Parathyroid adenoma (tissue), 2 donors: ENCODE results near the gene SLC22A23.
A peak's percentile ranks its signal among the peaks of the same experiment; 100 is the strongest.

Source experiments
- H2AFZ ChIP-seq: fragments of 300-600 bp; sonication (generic); one replicate; pipeline ENCODE4 v1.7.0; 2017; ENCODE audit warnings: antibody characterized with exemption, mild to moderate bottlenecking
- H3K27ac ChIP-seq: fragments of 300-600 bp; sonication (generic); one replicate; pipeline ENCODE4 v1.7.0; 2017
- H3K27me3 ChIP-seq: fragments of 300-600 bp; sonication (generic); one replicate; pipeline ENCODE4 v1.7.0; 2017; ENCODE audit warnings: low read length; ENCODE audit not compliant: control insufficient read depth, insufficient read depth
- H3K36me3 ChIP-seq: fragments of 300-600 bp; sonication (generic); one replicate; pipeline ENCODE4 v1.7.0; 2017; ENCODE audit warnings: low read length; ENCODE audit not compliant: control insufficient read depth, insufficient read depth
- H3K4me1 ChIP-seq: fragments of 300-600 bp; sonication (generic); one replicate; pipeline ENCODE4 v1.7.0; 2017; ENCODE audit warnings: control low read depth
- H3K4me2 ChIP-seq: fragments of 300-600 bp; sonication (generic); one replicate; pipeline ENCODE4 v1.7.0; 2017; ENCODE audit warnings: low read length
- H3K4me3 ChIP-seq: fragments of 300-600 bp; sonication (generic); one replicate; pipeline ENCODE4 v1.7.0; 2017; ENCODE audit warnings: low read depth, low read length
- H3K79me2 ChIP-seq: fragments of 300-600 bp; sonication (generic); one replicate; pipeline ENCODE4 v1.7.0; 2017; ENCODE audit warnings: control low read depth
- H3K9ac ChIP-seq: fragments of 300-600 bp; sonication (generic); one replicate; pipeline ENCODE4 v1.7.0; 2017; ENCODE audit warnings: mild to moderate bottlenecking
- H3K9me3 ChIP-seq: fragments of 300-600 bp; sonication (generic); one replicate; pipeline ENCODE4 v1.7.0; 2017; ENCODE audit warnings: low read length; ENCODE audit not compliant: control insufficient read depth
- CTCF ChIP-seq: fragments of 300-600 bp; sonication (generic); IDR thresholded peaks from one replicate; pipeline ENCODE4 v1.7.0; 2017; ENCODE audit warnings: antibody characterized with exemption, mild to moderate bottlenecking
- donor health status: primary hyperparathyroidism.

Gene SLC22A23

DNA sequence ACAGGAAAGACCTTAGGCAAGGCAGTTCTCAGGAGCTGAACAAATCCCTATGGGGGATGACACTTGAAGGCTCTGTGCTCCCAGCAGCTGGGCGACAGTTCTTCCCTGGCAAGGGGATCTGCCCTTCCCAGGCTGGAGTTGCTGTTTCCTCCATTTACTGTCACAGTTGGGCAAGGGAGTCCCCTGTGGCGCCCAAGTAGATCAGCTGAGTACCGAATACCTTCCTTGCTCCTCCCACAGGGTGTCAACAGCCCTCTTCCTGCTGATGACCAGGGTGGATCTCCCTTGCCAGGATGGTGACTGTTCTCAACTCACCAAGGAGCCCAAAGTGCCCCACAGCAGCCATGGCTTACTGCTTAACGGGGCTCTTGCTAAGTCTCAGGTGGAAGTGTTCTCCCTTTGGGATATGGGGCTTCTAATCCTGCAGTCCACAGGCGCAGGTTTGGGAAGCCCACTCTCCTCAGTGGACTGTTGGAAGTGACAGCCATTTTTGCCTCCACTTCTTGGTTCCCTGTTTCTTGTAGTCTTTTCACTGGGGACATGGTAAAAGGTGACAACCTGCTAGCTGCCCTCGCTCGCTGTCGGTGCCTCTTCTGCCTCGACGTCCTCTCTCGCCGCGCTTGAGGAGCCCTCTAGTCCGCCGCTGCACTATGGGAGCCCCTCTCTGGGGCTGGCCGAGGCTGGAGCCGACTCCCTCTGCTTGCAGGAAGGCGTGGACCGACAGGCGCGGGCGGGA, 203.8 kb downstream of the SLC22A23 start:
- H3K27me3 ChIP-seq: no peaks in the 10 kb centered on the region
- no peak overlapping the region for H2AFZ ChIP-seq
- H3K79me2 ChIP-seq: no peaks in the 10 kb centered on the region
- H3K9ac ChIP-seq: no peak overlapping the region
- no peak overlapping the region for H3K4me2 ChIP-seq
- no peak for TF ChIP-seq CTCF
- peaks cover 5% of the 10 kb centered on the region for H3K4me1 ChIP-seq
- no peak overlapping the region for H3K27ac ChIP-seq
- no peak overlapping the region for H3K4me3 ChIP-seq
- no peaks in the 10 kb centered on the region for H3K9me3 ChIP-seq
- no peaks in the 10 kb centered on the region for H3K36me3 ChIP-seq

GRCh38 chr6:3252369-3252768, 204.5 kb downstream of the SLC22A23 start:
- TF ChIP-seq CTCF: no peak
- Histone ChIP-seq H3K9me3 (no peaks in the 10 kb centered on the region), H3K9ac (no peak overlapping the region), H2AFZ (no peak overlapping the region), H3K4me2 (no peak overlapping the region), H3K27ac (no peak overlapping the region), H3K79me2 (no peaks in the 10 kb centered on the region), H3K36me3 (no peaks in the 10 kb centered on the region), H3K4me1 (peaks cover 5% of the 10 kb centered on the region), H3K4me3 (no peak overlapping the region), H3K27me3 (no peaks in the 10 kb centered on the region)

- no peak overlapping the region for H3K27ac ChIP-seq
These were observed 205.2 kb downstream of the SLC22A23 start for GRCh38 chr6:3251462-3252314.

DNA sequence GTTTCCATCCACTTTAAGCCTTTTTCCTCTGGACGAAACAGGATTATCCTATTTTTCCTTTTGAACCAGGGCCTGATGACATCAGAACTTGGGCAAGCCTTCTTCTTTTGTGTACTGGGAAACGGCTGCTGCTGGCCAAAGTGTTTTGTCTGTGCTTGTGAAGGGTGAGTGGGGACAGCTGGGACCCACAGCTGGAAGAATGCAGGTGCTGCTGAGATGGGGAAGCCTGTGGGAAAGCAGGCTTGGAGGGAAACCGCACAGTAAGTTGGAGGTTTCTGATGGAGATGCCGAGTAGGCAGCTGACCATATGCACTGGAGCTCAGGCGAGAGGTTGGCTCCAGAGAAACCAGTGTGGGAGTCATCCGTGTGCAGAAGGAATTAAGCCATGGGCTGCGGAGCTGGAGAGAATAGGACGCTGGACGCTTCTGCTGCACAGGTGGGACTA, 206.6 kb downstream of the SLC22A23 start:
- H2AFZ ChIP-seq: no peak overlapping the region
- peaks cover 5% of the 10 kb centered on the region for H3K4me1 ChIP-seq
- H3K27ac ChIP-seq: no peak overlapping the region
- no peak overlapping the region for H3K9ac ChIP-seq
- no peaks in the 10 kb centered on the region for H3K36me3 ChIP-seq
- H3K4me2 ChIP-seq: no peak overlapping the region
- no peaks in the 10 kb centered on the region for H3K79me2 ChIP-seq
- no peaks in the 10 kb centered on the region for H3K27me3 ChIP-seq
- H3K4me3 ChIP-seq: no peak overlapping the region
- no peaks in the 10 kb centered on the region for H3K9me3 ChIP-seq
- no peak for TF ChIP-seq CTCF

More at GRCh38 chr6:3251462-3252314, 205.2 kb downstream of the SLC22A23 start:
- H3K36me3 ChIP-seq: no peaks in the 10 kb centered on the region
- no peak overlapping the region for H3K9ac ChIP-seq
- no peaks in the 10 kb centered on the region for H3K27me3 ChIP-seq
- H3K4me1 ChIP-seq: peaks cover 5% of the 10 kb centered on the region
- peak overlapping the region; percentile 64 for H2AFZ ChIP-seq
- peak overlapping the region; percentile 56 for H3K4me2 ChIP-seq
- H3K79me2 ChIP-seq: no peaks in the 10 kb centered on the region
- TF ChIP-seq CTCF: peak; percentile 98
- peak overlapping the region; percentile 17 for H3K4me3 ChIP-seq
- no peaks in the 10 kb centered on the region for H3K9me3 ChIP-seq
